NK-92 treated with Interleukin-12 subunit alpha and Interleukin-12 subunit beta, amount 100 ng/mL, for 24 hours (cell line): ENCODE measurements around the gene SERPINB1.
"Not testable (repeated sequence)": the region's sequence is repeated elsewhere in the genome, so short reads cannot be mapped to it uniquely, and the experiment has no call there.

ENCODE experiments used
- DNase-seq: peaks from one replicate; lab custom pipeline; 2025; lab: John Stamatoyannopoulos, UW

SERPINB1 gene

DNA sequence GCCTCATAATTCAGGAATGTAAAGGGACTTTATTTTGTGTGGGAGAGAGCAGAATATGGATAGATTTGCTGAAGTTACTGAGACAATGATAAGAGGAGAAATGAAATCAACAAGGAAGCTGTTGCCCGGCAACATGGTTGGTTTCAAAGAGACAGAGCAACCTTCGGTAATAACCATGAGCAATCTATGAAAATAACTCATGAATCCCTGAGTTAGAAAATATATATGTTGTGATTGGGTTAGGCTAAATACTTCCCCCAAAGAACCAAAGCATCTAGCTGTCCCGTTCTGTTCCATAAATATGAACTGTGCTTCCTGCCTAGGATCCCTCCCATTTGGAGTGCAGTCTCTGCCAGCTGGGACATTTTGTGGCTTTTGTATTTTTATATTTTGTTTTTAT lies 23.1 kb downstream of the SERPINB1 start:
- DNase-seq: no peak

DNA sequence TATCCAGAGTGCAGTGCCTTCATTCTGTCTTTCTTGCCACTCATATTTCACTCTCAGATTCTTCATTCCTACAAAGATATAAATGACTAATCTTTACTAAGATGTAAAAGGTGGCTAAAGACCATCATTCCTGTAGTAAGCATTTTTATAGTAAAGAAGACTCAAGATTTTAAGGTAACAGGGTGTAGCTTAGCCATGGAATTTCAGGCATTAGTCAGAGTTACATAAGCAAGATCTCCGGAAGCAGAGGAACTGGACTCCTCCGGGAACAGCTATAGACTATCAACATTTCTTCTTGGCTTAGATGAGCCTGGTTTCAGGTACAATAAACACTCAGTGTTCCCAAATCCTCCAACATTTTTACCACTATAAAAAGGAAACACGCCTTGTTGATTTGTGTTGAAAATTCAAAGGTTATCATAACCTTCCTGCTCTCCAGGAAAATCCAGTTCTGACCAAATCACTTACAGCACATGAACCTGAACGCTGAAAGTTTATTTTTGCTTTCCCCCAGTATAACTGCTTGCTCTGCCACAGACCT lies 23.7 kb downstream of the SERPINB1 start:
- no peak for DNase-seq

DNA sequence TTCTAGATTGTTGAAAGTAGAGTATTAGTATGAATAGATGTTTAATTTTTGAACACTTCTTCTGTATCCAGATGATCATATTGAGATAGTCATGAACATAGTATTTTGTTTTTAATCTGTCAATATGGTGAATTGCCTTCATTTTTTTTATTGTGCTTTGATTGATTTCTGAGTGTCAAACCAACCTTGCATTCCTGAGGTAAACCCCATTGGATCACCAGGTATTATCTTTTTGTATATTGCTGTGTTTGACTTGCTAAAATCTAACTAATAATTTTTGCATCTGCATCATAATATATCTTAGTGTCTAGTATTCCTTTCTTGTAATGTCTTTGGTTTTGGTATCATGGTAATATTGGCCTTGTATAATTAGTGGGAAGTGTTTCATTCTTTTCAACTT lies 25.5 kb downstream of the SERPINB1 start:
- no peak for DNase-seq

DNA sequence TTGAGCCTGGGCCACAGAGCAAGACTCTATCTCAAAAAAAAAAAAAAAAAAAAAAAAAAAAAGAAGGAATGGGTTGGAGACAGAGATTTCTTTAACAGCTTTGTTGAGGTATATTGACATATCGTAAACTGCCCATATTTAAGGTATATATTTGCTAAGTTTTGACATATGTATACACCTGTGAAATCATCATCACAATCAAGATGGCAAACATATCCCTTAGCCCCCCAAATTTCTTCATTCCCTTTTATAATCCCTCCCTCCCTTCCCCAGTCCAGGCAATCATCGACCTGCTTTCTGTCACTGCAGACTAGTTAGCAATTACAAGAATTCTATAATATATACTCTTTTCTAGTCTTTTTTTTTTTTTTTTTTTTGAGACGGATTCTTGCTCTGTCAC lies 29.0 kb downstream of the SERPINB1 start:
- no peak for DNase-seq

DNA sequence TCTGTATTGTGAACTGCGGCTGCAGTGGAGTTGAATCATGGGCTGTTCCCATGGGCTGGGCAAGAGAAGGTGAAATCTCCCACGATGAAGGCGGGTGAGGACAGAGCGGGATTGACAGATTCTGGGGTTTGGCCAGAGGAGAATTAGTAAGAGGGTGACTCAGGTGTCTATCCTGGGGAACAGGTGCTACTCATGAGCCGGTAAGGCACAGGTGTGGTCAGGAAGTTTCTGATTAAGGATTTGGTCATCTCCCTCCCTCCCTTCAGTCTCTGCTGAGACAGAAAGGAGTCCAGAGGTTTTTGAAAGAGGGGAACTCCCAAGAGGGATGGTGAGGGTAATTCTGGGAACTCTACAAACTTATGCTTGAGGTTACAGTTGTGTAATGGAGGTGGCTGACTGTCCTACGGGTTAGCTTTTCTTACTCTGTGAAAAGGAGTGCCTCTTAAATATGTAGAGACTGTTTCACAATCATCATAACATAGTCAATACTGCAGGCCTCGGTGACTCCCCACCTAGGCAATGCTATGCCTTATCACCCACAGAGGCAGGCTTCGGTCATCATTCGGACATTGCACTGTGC lies 31.5 kb downstream of the SERPINB1 start:
- DNase-seq: peak; percentile 52

DNA sequence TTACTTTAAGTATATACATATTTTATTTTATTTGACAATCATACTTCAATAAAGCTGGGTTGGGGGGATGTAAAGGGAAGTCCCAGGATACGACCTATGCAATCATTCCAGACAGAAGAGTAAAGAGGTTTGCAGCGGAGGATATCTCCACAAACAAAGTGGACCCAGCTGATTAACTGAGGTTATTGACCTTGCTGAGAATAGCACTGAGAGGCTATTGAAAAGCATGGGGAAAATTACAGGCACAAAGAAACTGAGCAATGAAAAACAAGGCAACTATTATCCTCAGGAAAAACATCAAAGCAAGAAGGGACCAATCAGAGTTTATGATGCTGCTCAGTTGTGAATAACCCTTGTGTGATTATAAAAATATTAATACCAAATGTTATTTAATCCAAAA lies 32.6 kb downstream of the SERPINB1 start:
- no peak for DNase-seq

DNA sequence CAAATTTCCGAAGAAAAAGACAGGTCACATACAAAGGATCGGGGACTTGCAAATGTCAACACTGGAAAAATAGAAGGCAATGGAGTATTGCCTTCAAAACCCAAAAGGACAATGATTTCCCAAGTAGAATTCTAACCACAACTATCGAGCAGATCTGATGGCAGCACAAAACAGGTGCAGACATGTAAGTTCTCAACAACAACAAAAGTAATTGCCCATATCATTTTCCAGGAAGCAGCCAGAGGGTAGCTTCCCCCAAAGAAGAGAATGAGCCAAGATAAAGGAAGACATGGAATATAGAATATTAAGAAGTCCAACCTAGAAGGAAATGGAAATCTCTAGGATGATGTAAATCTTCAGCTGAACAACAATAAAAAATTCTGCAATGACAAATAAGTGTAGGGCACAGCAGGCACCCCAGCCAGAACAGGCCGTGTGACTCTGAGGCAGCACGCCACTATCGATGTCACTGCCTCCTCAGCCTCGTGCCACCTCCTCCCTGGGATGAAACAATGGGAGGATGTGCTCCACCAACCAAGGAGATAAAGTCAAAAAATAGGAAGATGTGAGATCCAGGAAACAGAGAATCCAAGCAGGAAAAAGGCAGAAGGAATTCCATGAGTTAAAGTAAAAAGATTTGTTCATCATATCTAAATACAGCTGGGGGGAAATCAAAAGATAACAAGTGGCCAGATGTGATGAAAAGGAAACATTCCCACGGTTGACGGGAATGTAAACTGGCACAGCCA lies 34.1 kb downstream of the SERPINB1 start:
- no peak for DNase-seq

DNA sequence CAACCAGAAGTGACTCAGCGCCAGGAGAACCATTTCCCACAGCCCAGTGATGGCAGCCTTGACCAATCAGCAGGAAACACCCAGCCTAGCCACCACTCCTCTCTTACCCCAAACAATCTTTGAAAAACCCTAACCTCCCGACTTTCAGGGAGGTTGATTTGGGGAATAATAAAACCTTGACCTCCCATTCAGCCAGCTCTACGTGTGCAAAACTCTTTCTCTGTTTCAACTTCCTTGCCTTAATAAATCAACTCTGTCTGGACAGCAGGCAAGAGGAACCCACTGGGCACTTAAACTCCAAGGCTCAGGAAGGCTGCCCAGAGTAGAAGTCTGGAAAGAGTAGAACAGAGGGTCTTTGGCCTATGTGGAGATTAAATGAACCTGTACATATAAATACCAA lies 35.0 kb downstream of the SERPINB1 start:
- DNase-seq: no peak

DNA sequence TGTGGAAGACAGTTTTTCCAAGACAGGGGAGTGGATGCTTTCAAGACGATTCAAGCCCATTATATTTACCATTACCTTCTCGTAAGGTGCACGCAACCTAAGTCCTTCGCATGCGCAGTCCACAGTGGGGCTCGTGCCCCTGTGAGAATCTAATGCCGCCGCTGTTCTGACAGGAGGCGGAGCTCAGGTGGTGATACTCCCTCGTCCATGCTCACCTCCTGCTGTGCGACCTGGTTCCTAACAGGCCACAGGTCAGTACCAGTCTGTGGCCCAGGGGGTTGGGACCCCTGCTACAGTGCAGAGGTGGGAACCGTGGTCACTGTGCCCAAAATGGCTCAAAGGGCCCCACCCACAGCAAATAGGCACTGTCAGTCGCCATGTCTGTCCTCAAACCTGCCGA lies 36.6 kb downstream of the SERPINB1 start:
- no peak for DNase-seq

DNA sequence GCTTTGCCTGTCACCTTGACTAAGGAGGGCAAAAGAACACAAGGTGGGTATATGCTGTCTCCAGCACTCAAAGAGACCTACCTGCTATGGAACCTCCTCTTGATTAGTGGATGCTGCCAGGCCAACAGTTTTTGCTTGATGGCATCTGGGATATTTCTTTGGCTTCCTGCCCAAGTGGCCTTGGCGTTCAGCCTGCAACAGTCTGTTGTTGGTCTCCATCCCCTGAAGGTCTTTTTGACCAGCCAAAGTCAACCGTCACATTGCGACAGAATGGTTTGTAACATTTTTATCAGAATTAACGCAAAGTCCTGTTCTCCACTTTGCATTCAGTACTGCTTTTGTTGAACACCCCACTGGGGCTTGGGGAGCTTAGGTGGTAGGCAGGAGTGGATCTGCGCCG lies 37.1 kb downstream of the SERPINB1 start:
- DNase-seq: no peak

DNA sequence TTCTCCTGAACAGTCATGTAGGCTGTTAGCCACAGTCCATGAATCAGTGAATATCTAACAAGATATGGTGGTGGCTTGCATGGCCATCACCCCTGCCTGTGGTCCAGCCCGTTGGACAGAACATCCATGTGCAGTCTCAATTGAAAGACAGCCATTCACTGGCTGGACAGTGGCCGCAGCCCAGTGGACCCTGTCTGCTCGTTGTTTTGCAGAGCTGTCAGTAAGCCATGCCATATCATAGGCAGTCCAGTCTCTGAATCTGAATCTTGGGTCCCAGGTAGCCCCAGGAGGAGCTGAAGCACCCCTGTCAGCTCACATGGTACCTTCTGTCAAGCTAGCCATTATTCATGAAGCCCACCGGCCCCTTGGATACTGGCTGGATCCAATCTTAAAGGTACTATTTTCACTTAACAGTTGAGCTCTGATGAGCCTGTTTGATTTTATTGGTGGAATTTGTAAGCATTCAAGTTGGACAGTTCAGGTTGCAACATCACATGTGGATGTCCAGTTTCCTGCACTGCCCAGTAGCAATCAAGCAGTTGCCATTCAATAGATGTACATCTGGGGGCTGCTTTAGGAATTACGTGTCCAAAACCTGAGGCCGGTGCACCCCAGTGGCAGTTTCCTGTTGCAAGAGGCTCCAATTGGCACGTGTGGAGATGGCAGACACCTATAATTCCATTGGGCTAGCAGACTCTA lies 37.8 kb downstream of the SERPINB1 start:
- no peak for DNase-seq

DNA sequence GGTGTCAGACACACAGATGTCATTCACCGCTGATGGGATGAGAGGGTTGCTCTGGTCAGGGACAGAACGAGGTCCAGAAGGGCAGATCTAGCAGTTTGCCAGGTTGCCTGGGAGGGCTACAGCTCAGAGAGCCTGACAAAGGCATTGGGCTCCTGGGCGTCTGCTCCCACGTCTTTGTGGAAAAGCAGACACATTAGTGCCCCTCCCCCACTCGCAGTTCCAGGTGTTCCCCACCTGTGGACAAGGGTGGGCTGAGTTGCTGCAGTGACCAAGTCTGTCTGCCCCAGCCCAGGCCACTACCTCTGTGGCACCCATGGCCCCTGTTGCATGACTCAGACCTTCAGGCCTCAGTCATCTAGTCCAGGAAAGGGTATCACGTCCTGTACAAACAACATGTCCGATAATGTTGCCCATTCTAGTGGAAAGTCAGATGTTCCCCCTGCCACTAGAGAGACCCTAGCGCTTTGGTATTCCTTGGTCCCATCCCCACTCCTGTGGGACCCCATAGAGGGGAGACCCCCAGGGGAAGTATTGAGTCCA lies 39.1 kb downstream of the SERPINB1 start:
- DNase-seq: no peak

DNA sequence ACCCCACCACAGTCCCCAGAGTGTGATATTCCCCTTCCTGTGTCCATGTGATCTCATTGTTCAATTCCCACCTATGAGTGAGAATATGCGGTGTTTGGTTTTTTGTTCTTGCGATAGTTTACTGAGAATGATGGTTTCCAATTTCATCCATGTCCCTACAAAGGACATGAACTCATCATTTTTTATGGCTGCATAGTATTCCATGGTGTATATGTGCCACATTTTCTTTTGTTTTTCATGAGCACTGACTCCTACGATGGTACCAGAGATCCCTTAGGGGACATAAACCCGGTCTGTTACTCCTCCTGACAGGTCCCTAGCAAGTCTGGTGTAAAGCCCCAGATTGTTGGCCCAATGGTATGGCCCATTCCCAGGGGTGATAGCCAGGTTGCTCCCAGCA lies 40.0 kb downstream of the SERPINB1 start:
- not testable (repeated sequence) for DNase-seq

DNA sequence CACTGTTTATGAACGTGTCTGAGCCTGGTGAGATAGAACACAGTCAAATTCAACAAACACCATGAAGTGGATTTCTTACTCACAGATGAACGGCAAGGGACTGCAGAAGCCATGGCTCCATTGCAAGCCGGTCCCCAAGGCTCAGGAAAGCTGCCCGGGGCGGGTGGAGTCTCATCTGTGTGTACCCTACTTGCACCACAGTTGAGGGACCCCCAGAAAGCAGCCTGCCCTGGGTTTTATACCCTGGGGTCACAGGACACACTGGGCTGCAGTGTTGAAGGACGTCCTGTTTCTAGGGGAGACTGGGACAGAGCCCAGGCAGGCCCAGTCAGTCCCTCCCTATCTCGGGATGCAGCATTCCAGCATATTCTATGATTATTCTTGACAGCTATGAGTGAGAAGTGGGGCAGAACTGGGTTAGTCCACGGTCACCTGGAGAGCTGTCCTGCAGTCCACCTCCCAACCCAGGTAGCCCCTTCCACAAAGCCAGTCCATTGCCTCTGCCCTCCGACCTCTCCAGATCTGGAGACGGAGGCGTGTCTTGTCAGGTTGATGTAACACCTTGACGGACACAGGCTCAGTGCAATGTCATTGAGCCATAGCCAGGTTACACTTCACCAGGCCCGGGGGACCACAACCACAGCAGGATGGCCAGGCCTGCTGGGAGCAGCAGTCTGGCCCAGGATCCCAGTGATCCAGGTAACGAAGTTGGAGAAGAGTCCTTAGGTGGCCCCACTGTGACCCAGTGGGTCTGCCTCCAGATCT lies 40.9 kb downstream of the SERPINB1 start:
- DNase-seq: no peak

DNA sequence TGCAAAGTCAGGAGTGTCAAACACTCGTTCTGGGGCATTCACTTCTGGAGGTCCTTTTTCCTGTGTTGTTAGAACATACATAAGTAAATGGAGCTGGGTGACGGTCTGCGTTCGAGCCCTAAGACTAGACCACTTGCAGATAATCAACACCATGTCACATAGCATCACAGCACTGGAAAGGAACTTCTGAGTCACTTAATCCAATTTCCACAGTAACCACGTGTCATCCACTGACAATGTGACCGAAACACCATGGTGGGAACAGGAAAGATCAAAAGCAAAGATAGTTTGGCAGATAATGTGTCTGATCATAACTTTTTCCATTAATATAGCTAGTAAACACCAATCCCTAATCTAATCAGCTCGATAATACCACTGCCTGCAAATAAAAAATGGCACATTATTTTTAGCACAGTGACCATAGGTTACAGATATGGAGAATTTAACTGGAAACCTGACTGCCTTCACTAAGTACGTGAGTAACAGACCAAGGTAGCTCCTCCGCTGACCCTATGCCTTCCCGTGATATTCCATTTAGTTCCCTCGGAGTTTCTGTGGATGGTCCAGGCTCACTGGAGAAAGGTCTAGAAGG lies 41.6 kb downstream of the SERPINB1 start:
- peak; percentile 27 for DNase-seq

DNA sequence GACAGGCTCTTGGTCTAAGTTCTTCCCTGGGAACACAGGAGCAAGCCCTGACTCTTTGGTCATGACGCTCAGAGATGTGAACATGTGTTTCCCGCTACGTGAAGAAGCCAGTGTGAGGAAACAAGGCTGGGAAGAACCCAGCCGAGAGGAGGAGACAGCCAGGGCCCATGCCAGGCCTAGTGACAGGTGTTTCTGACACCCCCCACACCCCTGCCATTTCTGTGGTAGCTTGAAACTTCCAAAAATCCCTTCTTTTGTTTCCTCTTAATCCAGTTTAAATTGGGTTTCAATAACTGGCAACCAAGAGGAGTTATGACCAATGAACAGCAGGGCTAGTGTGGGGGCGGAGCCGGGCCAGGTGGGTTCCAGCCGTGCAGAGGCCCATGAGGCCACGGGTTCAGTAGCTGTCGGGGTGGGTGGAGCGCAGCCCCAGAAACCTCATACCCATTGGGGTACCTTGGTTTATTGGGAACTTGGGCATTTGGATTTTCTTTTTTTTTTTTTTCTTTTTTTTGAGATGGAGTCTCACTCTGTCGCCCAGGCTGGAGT lies 43.0 kb downstream of the SERPINB1 start:
- DNase-seq: no peak

DNA sequence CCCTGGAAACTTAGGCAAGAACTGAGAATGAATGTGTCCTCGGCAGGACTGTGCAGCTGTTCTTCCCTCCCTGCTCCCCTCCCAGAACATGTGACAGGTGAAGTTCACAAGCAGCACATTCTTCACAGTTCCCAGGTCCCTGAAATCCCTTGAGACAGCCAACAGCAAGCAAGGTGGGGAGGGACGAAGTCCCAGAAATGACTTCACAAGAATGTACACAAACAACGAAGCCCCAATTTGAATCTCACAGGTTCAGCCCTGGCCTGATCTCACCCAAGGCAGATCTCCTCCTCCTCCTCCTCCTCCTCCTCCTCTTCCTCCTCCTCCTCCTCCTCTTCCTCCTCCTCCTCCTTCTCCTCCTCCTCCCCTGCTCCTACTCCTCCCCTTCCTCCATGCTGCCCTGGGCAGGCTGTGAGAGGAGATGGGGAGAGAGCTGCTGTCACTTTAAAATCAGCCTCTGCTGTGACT lies 44.1 kb downstream of the SERPINB1 start:
- no peak for DNase-seq

DNA sequence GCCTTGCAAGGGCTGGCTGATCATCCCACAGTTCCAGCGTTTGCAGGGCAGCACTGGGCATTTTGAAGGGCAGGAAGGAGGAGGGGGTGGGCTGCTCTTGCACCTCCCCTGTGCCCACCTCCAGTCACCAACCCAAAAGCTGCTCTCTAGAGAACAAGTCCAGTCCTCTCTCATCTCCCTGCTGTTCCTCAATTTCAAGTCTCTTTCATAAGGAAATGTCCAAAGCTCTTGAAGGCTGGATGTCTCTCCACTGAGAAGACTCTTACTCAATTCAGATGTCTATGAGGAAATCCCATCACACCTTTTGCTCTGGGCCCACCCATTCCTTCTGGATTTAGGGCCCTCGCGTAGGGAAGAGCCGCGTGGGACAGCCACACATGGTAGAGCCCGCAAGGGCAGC lies 44.8 kb downstream of the SERPINB1 start:
- no peak for DNase-seq

DNA sequence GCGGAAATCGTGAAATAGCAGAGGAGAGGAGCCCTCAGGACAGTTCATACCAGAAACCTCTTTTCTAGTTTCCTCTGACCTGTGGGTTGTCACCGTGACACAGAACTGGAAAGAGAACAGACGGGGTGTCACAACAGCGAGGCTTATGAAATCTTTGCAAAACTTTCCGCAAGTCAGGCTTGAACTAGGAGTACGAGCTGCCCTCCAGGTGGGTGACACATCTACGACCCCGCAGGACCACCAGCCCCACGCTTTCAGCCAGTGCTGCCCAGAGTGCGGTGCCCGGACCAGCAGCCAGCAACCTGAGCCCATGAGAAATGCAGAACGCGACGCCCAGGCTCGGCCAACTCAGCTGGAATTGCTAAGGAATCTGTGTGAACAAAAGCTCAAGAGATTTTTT lies 45.7 kb downstream of the SERPINB1 start:
- DNase-seq: no peak

DNA sequence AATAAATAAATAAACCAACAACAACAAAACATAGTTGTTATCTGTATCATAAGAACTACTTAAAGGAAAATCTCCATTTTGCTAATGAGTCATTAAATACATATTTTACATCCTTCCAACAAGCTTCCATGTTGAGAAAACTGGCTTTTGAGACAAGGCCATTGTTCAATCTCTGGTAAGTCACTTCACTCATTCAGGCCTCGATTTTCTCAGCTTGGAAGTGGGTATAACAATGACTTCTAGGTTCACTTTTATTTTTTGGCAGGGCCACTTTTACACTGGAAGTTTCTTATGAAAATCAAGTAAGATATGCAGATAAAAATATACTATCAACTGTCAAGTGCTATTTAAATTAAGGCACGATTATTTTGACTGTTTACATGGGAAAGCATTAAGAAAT lies 46.5 kb downstream of the SERPINB1 start:
- DNase-seq: no peak

DNA sequence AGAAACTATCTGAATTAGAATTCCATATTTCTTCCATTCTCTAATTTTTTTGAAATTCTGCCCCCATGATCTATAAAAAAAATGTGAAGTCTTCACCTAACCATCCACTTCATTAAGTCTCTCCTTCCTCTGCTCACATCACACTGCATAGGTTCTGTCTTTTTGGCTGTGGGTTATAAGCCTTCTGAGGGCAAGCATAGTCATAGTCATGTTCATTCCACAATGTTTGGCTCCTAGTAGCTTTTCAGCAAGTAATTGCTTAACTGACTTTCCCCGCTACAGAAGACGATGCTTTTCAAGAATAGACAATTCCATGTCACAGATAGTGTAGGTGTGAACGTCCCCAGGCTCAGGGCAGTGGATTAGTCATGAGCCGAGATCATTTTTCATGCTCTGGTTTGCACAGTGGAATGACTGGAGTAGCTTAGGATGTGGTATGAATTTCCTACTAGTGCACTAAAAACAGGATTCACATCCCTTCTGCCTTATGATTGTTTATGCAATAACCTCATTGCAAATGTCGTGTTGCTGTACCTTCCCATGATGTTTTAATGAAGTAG lies 47.4 kb downstream of the SERPINB1 start:
- DNase-seq: no peak
